Fibroblast of skin of right quadriceps (primary cell): Measurements from ENCODE around the gene TSEN2.
"Not testable (repeated sequence)": the region's sequence is repeated elsewhere in the genome, so short reads cannot be mapped to it uniquely, and the experiment has no call there.

Experiments
- DNase-seq: peaks from one replicate; pipeline ENCODE4 v3.0.0-alpha.2; 2013

The TSEN2 gene

DNA sequence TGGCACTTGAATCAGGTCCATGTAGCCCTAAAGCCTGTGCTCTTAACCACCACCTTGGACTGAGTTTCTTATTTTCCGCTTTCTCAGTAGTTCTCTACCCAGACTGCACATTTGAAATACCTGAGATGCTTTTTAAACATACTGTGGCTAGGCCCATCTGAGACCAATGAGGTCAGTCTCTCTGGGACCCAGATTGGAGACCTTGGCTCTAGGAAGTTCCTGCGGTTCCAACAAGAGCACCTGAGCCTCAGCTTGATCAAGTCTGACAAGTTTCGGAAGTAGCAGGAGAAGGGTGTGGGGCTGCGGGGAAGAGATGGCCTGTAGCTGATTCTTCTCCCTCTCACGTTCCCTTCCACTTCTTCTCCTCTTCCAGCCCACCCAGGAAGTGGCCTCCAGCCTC lies 11.5 kb upstream of the TSEN2 start:
- no peak for DNase-seq

GRCh38 chr3:12473511-12473910 lies 10.8 kb upstream of the TSEN2 start:
- DNase-seq: peak; percentile 76

DNA sequence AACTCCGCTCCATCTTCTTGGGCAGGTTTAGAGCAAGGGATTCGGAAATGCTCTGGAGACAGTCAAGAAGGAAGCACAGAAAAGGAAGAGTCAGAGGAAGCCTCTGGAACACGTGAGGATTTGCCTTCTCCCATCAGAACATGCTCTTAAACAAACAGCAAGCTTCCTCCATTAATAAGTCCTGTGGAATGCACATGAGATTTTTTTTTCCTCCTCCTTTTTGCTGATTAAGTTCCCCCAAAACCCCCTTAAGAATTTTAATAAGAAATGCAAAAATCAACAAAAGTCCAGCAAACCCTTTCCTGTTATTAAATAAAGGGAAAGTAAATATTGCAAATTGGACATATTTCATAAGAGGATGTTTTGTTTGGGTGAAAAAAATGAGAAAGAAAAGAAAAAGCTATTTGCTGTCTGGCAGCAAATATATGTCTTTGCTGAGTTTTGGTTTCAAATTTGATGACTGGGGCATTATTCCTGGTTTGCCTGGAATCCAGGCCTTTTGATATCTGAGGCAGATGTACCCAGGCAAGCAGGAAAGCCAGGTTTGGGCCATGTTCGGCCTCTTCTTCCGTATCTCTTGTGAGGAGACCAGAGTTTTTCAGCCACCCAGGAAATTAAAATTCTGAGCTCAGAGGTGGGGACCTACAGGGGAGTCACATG lies 7.9 kb upstream of the TSEN2 start:
- peak; percentile 71 for DNase-seq

GRCh38 chr3:12477256-12477655 lies 7.0 kb upstream of the TSEN2 start:
- no peak for DNase-seq

GRCh38 chr3:12478326-12478725 lies 6.0 kb upstream of the TSEN2 start:
- no peak for DNase-seq

DNA sequence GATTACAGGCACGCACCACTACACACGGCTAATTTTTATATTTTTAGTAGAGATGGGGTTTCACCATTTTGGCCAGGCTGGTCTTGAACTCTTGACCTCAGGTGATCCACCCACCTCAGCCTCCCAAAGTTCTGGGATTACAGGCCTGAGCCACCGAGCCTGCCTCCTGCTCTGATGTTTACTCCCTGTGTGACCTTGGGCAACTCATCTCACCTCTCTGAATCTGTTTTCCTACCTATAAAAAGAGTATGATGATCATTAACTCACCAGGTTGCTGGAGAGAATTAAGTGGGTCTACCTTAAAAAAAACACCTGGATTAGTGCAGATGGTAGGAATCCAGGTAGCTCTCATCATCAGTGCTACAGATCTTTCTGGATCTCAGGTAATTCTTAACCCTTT lies 5.1 kb upstream of the TSEN2 start:
- not testable (repeated sequence) for DNase-seq

DNA sequence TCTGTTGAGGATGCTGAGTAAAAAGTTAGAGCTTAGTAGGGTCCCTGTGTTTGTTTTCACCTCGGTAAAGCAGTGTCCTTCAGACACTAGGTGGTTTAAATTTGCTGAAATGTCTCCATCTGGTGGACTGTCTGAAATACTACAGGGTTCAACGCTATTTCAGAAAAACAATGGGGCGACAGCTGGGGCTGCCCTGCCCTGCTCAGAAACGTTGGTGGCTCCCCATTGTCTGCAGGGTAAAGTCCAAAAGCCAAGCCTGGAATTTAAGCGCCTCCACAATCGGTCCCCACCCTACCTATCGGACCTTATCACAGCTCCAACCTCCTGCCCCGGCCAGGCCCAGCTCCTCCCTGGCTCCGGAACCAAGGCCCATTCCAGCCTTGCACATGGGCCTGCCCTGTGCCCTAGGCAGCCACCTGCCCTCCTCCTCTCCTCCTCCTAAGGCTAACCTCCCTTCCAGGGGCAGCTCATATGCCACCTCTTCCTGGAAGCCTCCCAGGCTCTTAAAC lies 4.3 kb upstream of the TSEN2 start:
- peak; percentile 42 for DNase-seq

- no peak for DNase-seq
These were observed 870 bp upstream of the TSEN2 start for GRCh38 chr3:12483410-12483809.

GRCh38 chr3:12483872-12484197 lies 445 bp upstream of the TSEN2 start:
- no peak for DNase-seq

- DNase-seq: no peak
These were observed 675 bp downstream of the TSEN2 start for GRCh38 chr3:12484983-12485327.

DNA sequence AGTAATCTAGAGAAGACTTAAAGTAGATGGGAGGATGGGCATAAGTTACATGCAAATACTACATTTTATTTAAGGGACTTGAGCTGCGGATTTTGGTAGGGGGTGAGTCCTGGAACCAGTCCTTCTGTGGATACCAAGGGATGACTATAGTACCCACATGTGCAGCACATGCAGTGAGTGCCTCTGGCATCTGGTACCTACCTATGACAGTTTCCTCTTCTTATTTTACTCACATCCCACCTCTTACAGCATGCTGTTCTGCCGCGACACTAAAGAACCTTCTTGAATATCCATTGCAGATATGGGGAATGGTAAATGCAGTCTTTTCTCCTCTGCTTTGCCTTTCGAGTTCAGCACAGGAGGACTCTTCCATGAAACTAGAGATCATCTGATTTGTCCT lies 1.7 kb downstream of the TSEN2 start:
- DNase-seq: no peak

DNA sequence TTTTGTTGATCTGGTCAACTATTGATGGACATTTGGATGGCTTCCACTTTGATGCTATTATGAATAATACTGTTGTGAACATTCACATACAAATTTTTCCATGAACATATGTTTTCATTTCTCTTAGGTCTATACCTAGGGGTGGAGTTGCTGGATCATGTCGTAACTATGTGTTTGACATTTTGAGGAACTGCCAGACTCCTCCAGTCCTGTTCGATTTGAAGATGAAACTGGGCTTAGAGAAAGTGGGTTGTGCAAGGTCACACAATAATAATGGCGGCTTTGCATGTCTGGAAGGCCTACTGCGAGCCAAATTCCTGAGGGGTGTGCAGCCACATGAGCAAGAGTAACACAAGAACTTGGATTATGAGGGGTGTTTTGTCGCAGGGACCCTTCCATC lies 2.6 kb downstream of the TSEN2 start:
- DNase-seq: no peak

- DNase-seq: no peak
These were observed 3.1 kb downstream of the TSEN2 start for GRCh38 chr3:12487336-12487735.

- no peak for DNase-seq
These were observed 3.5 kb downstream of the TSEN2 start for GRCh38 chr3:12487786-12488185.

DNA sequence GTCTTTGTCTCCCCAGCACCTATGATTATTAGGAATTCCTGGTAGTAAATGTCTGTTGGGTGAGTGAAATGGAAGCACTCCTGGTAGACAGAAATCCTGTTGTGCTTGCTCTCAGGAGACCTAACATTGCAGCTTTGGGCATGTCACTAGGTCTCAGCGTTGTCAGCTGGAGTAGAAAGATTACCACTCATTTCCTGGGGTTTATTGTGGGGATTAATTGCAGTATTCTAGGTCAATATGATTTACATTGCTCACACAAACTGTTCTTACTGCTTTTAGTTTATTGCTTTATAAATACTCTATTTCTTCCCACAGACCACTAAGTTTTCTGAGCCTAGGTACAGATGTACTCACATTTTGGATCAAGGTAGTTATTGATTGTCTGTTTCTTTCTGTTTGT lies 5.1 kb downstream of the TSEN2 start:
- DNase-seq: peak; percentile 29

GRCh38 chr3:12489832-12490231 lies 5.6 kb downstream of the TSEN2 start:
- DNase-seq: peak; percentile 78

DNA sequence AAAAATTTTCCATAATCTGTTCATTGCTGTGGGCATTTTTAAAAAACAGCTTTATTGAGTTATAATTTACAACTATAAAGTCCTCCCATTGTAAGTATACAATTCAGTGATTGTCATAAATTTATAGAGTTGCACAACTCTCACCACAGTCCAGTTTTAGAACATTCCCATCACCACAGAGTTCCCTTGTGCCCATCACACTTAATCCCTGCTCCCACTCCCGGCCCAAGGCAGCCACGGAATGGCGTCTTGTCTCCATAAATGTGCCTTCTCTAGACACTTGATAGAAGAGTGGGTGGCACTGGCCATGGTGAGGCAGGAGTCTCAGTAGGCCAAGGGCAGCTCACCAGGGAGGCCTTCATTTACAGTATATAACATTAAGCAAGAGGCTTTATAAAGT lies 6.3 kb downstream of the TSEN2 start:
- peak; percentile 32 for DNase-seq

GRCh38 chr3:12495749-12496452 lies 11.6 kb downstream of the TSEN2 start:
- no peak for DNase-seq

DNA sequence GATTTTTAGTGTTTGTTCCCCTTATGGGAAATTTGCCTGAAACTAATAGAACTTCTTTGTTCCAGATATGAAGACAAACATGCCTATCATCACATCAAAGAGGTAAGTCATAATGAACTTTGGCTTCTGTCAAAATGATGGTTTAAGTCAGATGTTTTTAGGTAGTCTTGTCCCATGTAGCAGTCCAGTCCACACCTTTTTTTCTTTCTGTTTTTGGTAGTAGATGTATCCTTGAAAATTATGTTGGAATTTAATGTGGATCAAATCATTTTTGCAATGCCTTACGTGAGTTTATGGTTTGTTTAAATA lies 12.1 kb downstream of the TSEN2 start:
- DNase-seq: no peak

DNA sequence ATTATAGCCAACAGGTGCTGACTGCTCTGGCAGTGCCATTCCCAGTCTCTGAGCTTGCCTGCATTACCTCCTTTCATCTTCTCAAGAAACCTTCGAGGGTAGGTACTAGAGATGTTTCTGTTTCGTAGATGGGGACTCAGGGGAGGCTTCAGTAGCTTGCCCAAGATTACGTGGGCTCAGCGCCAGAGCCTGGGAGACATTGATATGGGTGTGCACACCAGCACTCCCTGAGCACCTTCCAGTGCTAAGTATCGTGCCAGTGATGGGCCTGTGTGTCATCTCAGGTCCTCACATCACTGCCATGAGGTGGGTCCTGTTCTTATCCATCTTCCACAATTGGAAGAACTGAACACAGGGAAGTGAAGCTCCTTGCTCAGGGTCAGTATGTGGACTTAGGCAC lies 15.2 kb downstream of the TSEN2 start:
- no peak for DNase-seq

DNA sequence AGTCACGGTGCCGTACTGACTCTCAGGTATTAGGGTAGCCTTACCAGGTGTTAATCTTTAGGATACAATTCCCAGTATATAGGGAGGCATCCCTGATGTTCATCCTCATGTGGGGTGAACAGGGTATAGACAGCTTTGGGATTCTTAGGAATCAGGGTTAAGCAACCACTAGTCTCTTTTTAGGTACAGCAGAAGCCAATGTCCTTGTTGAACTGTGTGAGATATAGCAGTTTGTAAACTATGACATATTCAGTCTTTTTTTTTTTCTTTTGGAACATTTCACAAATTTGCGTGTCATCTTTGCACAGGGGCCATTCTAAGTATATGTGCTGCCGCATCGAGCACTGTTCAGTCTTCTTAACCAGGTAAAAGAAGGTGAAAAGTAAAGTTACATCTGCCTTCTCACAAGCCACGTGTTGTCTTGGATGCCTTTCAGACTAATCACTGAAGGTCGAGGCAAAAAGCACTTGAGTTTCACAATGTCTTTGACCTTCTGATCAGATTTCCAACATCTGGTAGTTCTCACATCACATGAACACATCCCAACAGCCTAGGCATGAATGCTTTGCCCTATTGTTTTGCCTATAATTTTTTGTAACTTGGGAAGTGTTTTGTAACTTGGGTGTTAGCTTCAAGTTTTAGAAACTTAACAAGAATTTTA lies 17.2 kb downstream of the TSEN2 start:
- DNase-seq: peak; percentile 25

DNA sequence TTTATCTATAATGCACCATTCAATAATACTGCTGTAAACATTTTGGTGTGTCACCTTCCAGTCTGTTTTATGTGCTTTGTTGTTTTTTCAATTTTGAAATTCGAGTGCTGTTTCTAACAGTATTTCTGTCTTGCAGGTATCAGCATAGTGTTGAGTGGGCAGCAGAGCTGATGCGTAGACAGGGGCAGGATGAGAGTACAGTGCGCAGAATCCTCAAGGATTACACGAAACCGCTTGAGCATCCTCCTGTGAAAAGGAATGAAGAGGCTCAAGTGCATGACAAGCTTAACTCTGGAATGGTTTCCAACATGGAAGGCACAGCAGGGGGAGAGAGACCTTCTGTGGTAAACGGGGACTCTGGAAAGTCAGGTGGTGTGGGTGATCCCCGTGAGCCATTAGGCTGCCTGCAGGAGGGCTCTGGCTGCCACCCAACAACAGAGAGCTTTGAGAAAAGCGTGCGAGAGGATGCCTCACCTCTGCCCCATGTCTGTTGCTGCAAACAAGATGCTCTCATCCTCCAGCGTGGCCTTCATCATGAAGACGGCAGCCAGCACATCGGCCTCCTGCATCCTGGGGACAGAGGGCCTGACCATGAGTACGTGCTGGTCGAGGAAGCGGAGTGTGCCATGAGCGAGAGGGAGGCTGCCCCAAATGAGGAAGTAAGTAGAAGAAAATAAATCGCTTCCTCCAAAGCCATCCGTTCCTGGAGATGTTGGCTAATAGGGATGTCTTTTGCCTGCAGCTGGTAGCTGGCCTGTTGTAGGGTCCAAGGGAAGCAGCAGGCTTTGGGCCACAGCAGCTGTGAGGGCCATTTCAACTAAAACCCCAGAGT lies 19.1 kb downstream of the TSEN2 start:
- DNase-seq: no peak

- DNase-seq: no peak
These were observed 22.0 kb downstream of the TSEN2 start for GRCh38 chr3:12506201-12506709.
